Stimulated activated CD8-positive, alpha-beta memory T cell treated with anti-CD3 and anti-CD28 coated beads, Interleukin-15, amount 100 ng/mL, for 4 hours (primary cell): ENCODE results near the gene CDC42EP5.

Experiments used
- DNase-seq, 2 donors: peaks; one replicate each; pipeline ENCODE4 v3.0.0-alpha.2; 2020; ENCODE audit warnings: low read depth in 2 of 2

Gene CDC42EP5

DNA sequence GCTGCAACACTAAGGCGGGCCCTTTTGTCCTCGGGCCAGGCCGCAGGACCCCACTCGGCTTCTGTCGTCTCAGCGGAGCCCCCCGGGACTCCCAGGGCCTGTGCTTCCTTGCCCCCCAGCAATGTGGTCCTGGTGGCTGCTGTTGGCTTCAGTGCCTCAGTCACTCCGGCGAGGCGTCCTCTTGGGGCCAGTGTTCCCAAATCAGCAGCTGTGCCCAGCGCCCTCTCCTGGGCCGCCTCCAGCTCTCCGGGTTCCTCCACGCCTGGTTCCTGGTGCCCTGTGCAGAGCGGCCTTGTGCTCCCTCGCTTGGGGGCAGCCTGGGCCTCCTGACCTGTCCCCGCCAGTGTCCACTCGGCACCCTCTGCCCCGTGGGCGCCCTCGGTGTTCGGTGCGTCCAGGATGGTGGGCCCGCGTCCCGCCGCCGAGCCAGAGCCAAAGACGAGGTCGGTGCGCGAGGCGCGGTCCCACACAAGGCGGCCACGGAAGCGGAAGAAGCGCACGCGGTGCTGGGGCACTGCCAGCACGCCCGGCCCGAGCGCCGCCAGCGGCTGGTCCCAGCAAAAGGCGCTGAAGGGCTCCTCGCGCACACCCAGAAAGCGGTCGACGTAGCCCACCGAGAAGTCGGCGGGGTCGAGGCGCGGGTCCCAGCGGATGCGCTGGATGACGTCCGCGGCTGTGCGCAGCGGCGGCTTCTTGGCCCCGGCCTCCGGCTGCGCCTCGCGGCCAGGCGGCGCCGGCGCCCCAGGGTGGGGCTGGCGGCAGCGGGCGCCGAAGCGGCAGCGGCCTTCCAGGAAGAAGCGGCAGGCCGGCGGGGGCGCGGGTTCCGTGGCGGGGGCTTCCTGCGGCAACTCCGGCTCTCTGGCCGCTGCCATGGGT, 10.2 kb downstream of the CDC42EP5 start:
- DNase-seq, result peak; percentile 26 to 47

DNA sequence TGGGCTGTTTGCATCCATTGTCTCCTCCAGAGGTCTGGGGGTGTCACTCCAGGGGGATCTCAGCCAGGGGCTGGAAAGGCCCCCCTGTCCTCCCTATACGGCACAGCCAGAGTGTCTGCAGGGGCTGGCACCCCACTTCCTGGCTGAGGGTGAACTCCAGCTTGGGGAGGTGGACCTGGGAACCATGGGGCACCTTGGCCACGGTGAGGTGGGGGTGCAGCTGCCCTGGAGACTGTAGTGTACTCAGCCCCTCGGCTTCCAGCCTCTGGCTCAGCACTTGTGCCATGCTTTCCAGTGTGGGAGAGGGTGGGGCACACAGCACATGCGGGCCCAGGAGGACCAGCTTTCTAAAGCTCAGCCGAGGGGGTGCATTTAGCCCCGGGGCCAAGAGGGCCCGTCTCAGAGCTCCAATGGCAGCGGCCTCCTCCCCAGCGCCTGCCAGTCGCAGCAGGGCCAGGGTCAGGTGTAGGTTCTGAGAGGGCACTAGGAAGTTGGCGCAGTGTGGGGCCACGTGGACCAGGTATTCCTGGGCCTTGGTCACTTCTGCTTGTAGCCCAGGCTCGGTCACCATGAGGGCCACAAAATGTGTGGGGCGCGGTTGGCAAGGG, 10.9 kb downstream of the CDC42EP5 start:
- DNase-seq, result no peak

- DNase-seq, result no peak
These were observed 11.5 kb downstream of the CDC42EP5 start for GRCh38 chr19:54461613-54462012.

- DNase-seq, result no peak
These were observed 11.9 kb downstream of the CDC42EP5 start for GRCh38 chr19:54461210-54461609.

DNA sequence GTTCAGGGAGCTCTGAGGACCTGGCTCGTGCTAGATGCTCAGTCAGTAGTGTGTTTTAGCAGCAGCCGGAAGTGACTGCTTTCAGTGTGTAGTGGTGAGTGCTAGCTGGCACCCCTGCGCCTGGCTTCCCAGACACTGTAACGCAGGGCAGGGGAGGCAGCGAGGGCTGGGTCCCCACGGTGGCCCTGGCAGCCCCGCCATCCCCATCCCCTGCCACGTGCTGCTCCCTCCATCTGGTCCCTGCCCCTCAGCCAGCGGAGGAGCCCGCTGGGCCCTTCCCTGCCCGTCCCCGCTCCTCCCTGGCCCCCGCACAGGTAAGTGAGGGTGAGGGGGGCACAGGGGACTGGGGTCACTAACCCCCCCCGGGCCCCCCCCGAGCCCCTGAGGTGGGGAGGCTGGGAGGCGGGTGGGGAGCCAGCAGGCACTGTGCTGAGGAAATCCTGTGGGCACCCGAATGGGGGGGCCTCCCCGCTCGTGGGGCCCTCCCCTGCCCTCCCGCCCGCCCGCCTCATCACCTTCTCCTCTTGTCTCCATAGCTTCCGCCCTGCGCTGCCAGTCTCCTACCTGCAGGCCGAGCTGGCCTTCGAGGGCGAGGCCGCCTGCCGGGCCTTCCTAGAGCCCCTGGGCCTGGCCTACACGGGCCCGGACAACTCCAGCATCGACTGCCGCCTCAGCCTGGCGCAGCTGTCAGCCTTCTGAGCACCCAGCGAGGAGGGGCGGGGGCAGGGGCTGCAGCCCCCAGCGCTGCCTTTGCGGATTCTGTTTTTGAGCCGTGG, 12.7 kb downstream of the CDC42EP5 start:
- DNase-seq, result no peak

DNA sequence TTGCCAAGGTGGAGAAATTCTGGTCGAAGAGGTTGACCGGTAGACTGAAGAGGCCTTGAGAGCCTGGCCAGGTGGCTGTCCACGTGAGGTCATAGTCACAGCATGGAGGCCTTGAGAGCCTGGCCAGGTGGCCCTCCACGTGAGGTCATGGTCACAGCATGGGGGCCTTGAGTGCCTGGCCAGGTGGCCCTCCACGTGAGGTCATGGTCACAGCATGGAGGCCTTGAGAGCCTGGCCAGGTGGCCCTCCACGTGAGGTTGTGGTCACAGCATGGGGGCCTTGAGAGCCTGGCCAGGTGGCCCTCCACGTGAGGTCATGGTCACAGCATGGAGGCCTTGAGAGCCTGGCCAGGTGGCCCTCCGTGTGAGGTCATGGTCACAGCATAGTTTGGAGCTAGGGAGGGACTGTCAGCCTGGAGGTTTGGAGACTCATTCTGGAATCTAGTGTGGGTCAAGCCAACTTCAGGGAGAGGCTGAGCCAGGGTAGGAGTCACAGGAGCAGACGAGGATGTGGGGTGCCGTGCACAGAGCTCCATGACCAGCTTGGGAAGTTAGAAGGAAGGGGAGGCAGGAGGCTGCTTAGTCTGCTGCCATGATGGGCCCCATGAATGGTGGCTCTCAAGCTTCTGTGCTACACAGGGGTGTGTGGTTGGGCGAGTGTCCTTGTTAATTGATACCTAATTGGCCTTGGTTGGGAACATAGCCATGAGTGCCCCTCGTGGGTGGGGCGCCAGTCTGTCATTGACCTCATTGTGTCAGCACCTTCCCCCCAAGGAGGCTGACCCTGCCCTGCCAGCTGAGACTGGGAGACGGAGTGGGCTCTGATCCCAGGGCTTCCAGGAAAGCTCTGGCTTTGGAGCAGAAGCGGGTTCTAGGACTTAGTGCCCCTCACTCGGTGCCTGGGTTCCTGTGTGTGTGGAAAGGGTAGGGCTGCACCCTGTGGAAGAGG, 13.5 kb downstream of the CDC42EP5 start:
- no peak for DNase-seq

- DNase-seq, result no peak
These were observed 14.3 kb downstream of the CDC42EP5 start for GRCh38 chr19:54458648-54459281.

GRCh38 chr19:54457773-54458647, 15.1 kb downstream of the CDC42EP5 start:
- no peak for DNase-seq

GRCh38 chr19:54456423-54457373, 16.4 kb downstream of the CDC42EP5 start:
- DNase-seq, result no peak

DNA sequence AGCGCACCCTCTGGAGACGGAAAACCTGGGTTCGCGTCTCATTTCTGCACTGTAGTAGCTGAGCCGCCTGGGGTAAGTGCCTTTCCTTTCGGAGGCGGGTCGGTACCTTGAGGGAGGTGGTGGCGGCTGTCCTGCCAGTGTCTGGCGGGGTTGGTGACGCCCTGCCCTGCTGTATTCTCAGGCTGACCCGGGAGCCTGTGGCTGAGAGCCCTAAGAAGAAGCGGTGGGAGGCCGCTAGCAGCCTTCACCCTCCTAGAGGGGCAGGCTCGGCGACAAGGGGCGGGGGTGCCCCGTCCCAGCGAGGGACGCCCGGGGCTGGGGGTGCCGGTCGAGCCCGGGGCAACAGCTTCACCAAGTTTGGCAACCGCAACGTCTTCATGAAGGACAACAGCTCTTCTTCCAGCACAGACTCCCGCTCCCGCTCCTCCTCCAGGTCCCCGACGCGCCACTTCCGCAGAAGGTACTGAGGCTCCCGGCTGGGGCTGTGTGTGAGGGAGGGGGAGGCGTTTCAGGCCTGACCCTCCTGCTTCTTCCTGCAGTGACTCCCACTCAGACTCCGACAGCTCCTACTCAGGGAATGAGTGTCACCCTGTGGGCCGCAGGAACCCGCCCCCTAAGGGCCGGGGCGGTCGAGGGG, 17.2 kb downstream of the CDC42EP5 start:
- no peak for DNase-seq

DNA sequence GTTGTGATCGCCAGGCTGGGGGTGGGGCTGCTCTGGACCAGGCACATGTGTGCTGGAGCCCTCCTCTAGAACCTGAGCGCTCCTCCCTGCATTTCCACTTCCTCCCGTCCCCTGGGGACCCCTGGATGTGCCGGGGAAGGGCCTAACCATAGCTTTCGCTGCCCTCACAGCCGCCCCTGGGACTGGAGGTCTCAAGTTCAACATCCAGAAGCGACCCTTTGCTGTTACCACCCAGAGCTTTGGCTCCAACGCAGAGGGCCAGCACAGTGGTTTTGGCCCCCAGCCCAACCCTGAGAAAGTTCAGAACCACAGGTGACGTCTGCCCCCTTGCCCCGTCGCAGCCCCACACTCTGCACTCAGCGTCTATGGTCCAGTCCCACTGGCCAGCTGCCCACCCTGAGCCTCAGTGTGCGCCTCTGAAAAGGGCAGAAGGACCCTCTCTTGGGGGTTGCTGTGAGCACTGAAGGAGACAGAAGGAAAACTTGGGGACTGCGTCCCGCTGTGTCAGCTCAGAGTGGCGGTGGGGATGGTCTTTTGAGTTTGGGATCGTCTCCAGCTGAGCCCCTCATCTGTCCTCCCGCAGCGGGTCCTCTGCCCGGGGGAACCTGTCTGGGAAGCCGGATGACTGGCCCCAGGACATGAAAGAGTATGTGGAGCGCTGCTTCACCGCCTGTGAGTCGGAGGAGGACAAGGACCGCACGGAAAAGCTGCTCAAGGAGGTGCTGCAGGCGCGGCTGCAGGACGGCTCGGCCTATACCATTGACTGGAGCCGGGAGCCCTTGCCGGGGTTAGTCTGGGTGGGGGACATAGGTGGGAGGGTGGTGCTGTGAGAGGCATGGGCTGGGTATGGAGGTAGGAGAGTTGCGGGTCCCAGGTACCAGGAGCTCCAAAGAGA, 18.1 kb downstream of the CDC42EP5 start:
- no peak for DNase-seq

DNA sequence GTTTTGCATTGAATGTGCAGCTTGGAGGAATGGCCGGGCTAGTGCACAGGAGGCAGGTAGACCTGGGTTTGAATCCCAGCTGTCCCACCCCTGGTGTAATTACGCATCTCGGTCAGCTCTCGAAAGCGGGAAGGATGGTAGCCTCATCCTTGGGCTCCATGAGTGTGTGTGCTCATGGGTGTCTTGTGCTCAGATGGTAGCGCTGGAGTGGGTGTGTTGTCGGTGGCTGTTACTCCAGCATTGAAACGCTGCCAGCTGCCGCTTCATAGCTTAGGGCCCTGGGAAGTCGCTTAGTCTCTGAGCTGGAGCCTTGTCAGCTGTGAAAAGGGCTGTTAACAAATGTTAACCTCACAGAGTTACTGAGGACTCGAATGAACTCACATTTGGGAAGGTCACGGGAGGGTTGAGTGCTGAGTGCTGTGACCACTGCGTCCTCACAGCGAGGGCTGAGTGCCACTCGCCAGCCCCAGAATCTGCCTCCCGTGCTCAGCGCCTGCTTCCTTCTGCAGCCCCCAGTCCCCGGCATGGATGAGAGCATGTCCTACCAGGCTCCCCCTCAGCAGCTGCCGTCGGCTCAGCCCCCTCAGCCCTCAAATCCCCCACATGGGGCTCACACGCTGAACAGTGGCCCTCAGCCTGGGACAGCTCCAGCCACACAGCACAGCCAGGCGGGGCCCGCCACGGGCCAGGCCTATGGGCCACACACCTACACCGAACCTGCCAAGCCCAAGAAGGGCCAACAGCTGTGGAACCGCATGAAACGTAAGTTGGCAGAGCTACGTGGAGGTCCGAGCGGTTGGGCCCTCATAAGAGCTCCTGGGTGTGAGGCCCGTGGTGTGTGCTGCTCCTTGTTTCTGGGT, 18.9 kb downstream of the CDC42EP5 start:
- no peak for DNase-seq

DNA sequence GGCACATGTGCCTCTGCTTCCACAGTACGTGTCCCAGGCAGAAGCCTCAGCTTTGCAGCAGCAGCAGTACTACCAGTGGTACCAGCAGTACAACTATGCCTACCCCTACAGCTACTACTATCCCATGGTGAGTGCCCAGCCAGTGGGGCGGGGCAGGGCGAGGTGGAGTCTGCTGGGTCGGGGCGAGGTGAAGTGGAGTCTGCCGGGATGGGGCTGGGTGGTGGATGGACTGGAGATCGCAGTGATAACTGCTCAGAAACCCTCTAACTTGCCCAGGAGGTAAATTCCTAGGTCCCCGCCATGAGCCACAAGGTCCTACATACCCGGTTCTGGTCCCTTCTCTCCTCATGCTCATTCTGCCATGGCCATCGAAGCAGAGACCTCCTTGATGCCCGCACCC, 20.5 kb downstream of the CDC42EP5 start:
- no peak for DNase-seq

GRCh38 chr19:54451997-54452396, 21.1 kb downstream of the CDC42EP5 start:
- no peak for DNase-seq

DNA sequence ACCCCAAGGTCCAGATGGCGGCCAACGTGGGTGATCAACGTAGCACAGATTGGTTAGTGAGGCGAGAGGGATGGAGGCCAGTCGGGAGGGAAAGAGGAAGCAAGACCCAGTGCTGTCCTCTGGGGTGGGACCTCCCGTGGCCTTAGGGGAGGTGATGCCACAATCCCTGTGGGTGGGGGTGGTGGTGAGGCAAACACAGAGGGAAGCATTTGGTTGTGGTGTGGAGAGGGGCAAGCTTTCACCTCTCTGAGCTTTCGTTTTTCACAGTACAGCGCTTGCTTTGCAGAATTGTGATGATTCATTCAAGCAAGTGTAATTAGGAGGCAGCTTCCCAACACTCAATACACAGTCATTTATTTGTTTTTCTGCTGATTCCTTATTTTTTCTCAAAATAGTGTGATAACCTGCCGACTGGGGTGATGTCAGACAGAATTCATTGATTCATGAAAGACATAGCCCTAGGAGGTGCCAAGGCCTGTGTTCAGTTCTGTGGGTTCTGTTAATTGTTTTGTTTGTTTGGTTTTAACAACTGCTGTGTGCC, 21.7 kb downstream of the CDC42EP5 start:
- no peak for DNase-seq

DNA sequence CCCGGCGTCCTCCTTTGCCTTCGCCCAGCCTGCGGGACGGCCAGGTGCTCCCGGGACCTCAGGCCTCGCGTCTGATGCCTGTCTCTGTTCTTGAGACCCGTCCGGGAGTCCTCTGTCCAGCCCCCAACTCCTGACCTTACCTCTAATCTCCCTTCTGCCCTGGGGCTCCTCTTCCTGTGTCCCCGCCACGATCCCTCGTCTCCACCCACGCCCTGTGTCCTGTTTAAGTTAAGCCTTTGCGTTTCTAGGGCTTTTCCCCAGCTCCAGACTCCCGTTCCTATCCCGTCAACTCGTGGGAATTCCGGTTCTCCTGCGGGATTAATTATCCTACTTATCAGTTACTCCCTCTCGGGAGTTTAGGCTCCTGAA, 23.4 kb downstream of the CDC42EP5 start:
- DNase-seq, result no peak
